Stimulated activated CD4-positive, alpha-beta T cell treated with anti-CD3 and anti-CD28 coated beads, Interleukin-15, amount 100 ng/mL, for 48 hours (primary cell): Measurements from ENCODE around the gene PLAC8.

Experiments used
- DNase-seq, 2 donors: peaks; one replicate each; pipeline ENCODE4 v3.0.0-alpha.2; 2020; ENCODE audit warnings: low read depth in 2 of 2

The PLAC8 gene, protein sequence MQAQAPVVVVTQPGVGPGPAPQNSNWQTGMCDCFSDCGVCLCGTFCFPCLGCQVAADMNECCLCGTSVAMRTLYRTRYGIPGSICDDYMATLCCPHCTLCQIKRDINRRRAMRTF

DNA sequence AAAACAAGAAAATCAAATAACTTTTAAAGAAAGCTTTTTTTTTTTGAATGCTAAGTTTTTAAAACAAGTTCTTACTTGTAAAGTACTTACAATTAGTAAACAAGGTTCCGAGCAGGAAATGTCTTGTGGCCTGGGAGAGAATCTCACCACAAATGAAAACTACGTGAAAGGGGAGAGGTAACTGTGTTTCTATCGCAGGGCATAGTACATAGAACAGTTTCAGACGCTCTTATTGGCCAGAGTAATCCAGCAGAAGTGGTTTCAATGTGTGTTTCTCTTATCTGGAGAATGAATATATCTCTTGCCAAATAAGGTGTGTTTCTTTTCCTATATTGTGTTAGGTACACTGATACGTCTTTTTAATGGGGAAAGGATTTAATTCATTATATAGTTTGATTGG is at the start of gene PLAC8:
TSS of gene PLAC8 (minus strand) at position 154 of the 400 bp plus-strand sequence. CDS start 6,808 bp downstream, outside the sequence.
- DNase-seq, result no peak

DNA sequence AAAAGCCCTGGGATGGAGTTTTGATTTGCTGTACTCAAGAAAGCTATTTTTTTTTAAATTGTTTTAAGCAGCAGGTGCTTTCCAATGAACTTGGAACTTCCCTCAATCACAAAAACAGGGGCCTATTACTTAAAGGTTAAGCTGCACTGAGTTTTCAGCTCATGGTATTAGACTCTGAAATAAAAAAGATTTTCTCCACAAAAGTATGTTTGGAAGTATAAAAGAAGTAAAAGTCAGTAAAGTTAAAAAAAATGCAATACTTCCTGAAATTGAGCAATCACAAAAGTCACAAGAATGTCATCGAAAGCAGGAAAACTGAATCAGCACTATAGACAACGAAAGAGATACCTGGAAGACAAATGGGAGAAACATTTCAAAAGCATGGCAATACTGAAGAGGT is 38.9 kb upstream of the PLAC8 start:
- no peak for DNase-seq

DNA sequence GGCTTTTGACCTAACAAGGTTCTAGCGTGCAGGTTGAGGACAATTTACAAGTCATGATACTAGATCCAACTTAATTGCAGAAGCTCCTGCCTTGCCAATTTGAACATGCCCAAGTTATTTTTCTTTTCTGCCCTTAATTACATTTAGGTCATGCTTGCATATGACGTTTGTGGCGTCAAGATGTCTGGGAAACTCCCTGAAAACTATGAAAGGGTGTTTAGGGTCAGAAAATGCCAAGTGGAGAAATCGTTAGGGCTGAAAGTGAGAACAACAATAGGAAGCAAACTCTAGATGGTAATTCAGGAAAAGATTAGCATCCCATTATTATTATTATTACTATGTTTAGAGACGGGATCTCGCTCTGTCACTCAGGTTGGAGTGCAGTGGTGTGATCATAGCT is 38.2 kb upstream of the PLAC8 start:
- DNase-seq, result no peak

DNA sequence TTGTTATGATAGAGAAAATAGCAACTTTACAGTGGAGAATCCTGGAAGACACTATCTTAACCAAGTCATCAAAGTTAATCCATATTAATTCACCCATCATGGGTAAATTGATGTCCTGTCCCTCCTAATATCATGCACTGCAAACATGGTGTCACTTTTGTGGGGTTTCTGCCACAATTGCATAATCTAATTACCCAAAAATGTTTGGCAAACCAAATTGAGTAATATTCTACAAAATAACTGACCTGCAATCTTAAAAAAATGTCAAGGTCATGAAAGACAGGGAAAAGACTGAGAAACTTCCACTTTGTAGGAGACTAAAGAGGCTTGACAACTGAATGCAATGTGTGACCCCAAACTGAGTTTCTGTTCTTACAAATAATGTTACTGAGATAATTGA is 37.1 kb upstream of the PLAC8 start:
- DNase-seq, result no peak

DNA sequence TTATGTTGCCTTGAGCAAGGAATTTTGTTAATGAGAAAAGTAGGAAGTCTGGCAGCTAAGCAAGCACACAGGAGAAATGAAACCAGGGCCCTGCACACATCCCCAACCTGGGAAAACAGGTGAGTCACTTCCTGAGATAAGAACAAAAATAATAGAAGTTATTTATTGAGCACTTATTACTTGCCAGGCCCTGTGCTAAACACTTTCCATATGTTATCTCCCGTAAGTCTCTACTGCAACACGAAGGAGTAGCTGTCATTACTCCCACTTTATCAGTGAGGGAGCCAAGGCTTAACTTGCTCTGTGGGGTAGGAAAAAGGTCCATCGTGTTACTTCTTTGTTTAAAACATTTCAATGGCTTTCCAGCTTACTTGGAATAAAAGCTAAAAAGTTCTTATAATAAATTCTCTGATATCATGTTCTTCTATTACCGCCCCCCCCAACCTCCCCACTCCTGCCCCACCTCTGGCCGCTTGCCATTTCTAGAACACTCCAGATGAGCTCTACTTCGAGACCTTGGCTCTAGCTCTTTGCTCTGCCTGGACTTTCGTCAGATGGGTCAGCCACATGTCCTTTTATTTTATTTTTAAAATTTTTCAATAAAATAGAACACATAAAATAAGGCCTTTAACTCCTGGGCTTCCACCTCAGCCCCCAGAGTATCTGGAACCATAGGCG is 36.3 kb upstream of the PLAC8 start:
- no peak for DNase-seq

DNA sequence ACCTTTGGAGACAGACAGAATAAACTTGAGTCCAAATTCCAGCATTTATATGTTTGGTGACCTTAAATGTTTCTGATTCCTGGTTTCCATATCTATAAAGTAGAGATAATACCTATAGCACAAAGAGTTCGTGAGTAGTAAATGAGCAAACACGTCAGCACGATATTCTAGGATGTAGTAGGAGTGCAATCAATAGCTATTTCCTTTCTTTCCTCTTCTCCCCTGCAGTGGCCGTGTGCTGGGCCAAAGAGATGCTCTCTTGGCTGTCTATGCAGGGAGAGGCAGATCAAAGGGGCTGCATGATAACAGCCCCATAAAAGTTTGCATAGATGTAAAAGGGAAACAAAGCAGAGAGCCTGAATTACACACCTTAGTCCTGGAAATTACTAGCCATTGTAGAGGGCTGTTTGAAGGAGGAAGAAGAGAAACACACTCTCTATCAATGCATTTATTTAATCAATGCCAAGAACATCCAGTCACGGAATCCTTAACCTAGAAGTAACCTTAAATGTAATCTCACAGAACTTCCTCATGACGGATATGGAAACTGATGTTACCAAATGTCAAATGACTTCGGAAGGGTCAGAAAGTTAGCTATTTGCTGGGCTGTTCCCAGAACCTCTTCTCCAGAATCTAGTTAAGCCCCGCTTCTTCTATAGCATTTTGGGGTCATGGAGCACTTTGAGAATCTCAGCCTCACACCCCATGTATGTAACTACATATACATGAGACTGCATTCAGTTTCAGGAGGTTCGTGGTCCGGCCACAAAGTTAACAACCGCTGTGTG is 35.5 kb upstream of the PLAC8 start:
- no peak for DNase-seq

DNA sequence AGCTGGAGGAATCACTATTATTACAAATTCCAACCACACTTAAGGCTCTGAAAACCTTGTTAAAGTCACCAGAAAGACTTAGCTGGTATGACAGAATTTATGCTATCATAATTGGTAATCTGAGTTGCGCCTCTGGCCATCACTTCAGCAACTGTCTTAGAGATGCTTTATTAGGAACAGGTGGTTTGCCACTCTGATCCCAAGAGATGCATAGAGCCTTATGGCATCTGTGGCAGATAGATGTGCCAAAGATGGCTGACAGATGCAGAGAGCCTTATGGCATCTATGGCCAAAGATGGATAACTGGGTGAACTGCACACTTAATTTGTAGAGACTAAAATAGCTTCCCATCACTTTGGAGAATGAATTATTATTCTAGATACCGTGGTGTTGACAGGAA is 32.3 kb upstream of the PLAC8 start:
- DNase-seq, result no peak

DNA sequence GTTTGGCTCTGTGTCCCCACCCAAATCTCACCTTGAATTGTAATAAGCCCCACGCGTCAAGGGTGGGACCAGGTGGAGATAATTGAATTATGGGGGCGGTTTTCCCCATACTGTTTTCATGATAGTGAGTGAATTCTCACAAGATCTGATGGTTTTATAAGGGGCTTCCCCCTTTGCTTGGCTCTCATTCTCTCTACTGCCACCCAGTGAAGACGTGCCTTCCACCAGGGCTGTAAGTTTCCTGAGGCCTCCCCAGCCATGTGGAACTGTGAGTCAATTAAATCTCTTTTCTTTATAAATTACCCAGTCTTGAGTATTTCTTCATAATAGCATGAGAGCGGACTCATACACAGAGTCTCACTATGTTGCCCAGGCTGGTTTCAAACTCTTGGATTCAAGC is 31.2 kb upstream of the PLAC8 start:
- DNase-seq, result peak; percentile 21 to 24

DNA sequence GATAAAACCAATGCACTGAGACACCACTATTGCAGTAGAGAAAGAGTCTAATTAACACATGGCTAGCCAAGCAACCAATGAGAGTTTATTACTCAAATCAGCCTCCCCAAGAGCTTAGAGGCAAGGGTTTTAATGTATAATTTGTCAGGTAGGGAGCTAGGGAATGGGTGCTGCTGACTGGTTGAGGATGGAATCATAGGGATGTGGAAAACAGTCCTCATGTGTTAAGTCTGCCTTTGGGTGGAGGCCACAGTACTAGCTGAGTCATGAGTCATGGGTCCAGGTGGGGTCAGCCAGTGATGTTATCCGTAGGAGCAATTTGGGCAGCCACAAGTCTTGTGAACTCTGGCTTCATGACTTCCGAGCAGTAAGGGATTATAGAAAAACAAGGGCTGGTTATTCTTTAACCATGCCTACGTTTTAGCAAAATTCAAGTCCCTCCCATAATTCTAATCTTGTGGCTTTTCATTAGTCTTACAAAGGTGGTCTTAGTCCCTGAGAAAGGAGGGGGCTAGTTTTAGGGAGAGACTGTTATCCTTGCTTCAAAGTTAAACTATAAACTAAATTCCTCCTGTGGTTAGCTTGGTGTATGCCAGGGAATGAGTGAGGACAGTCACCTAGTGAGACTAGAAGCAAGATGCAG is 25.1 kb upstream of the PLAC8 start:
- DNase-seq, result no peak

DNA sequence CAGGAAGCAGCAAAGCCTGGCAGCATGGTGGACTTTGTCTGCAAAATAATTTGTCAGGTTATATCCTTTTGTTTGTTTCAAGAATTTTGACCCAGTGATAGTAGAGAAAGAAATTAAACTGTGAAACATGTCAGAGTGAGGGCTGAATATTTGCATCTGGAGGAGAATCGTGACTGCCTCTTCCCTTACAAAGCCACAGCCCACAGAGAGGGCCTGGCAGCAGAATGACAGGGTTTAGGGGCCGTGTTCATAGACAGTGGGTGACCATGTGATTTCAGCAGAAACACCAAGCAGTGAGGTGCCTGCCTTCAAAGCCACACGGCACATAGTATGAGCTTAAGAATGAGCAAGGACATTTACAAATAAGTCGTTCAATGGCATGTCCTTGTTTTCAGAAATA is 24.4 kb upstream of the PLAC8 start:
- DNase-seq, result peak in 1 of 2 donors; percentile 1

DNA sequence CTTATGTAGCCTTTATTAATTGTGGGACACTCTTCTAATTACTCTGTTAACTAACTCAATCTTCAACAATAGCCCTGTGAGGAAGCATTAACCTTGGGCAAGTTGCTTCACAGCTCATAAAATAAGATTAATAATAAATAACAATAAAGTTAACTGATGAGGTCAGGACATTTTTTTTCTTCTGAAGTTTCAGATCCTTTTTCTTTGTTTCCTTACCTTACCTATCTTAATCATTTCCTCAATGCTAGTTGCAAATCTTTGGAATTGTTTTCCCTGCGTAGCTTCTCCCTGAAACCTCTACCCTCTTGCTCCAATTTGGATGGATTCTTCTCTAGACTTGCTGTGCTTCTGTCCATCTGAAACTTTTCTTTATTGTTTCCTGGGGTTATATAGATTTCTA is 17.5 kb upstream of the PLAC8 start:
- DNase-seq, result no peak

DNA sequence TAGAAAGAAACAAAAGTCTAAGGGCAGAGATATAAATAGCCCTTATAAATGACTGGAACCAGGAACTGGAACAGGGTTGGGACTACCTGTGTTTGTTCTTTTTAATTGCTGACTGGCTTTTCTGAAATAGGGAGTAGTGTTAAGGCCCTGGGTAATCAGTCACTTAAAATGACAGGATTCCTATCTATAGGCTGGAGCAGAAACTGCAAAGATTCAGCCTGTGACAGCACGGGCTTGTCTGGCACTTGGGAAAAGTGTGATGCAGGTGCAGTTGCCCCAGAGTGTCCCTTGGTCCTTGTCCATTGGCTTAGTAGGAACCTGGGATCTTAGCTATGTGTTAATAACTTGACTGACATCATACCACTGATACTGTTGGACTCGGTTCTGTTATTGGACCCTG is 14.7 kb upstream of the PLAC8 start:
- DNase-seq, result no peak

DNA sequence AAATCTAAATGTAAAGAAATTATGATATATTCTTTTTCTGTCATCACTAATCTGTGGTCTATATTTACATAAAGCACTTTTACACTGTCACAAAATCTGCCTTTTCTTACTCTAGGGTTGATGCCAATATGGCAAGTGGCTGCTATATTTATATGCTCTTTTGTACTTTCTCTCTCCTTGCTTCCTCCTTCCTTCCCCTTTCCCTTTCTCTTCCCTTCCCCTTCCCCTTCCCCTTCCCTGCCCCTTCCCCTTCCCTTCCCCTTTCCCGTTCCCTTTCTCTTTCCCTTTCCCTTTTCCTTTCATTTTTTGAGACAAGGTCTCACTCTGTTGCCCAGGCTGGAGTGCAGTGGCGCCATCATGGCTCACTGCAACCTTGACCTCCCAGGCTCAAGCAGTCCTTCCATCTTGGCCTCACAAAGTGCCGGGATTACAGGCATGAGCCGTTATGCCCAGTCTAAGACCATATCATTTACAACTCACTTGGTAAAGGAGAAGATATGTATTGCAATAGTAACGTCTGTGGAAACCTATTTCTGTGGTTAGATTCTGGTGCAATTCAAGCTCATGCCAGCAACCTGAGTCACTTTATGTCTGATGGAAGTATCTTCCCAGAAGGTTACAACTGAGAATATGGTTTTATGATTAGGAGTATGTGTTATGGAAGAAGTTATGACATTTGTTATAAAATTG is 13.9 kb upstream of the PLAC8 start:
- no peak for DNase-seq

DNA sequence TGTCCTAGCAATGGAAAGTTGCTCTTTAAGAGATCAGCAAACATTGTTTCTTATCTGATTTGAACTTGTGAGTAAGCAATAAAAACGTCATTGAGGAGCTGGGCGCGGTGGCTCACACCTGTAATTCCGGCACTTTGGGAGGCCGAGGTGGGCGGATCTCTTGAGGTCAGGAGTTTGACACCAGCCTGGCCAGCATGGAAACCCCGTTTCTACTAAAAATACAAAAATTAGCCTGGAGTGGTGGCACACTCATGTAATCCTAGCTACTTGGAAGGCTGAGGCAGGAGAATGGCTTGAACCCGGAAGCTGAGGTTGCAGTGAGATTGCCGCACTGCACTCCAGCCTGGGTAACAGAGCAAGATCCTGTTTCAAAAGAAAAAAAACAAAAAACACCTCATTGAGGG is 11.2 kb upstream of the PLAC8 start:
- peak in 1 of 2 donors; percentile 35 for DNase-seq

DNA sequence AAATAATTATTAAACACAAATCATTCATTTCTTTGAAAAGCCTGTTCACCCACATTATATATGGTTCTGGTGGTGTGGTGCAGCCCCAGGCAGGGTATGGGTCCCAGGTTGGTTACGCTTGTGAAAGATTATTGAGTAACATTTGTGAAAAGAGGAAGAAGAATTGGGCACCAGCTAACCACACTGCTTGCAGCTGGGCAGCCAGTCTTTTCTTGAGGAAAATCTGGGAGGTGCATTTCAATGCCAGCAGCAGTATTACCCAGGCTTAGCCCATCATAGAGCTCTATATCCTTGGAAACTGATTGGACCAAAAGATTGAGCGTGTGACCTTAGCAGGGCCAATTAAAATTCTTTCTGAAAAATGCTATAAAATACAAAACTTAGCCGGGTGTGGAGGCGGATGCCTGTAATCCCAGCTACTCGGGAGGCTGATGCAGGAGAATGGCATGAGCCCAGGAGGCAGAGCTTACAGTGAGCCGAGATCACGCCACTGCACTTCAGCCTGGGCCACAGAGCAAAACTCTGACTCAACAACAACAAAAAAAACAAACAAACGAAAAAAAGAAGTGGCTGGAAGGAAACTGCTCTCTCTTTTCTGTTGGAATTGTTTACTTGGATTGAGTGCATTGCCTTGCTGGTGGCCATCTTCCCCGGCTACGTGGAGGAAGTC is 9.7 kb upstream of the PLAC8 start:
- no peak for DNase-seq

DNA sequence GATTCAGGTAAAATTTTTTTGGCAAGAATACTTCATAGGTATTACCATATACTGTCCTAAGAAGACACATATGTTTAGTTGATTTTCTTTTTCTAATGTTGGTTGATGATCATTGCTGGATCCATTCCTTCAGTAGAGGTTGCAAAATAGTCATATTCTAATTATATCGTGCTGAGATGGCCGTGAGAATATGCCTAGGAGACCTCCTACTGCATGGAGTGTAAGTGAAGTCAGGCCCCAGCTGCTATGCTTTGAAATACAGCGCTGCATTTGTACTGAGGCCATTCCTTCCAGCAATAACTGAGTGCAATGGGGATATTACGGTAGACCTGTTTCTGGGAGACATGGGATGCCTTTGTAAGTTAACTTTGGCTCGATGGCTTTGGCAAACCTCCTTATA is 6.7 kb upstream of the PLAC8 start:
- no peak for DNase-seq

DNA sequence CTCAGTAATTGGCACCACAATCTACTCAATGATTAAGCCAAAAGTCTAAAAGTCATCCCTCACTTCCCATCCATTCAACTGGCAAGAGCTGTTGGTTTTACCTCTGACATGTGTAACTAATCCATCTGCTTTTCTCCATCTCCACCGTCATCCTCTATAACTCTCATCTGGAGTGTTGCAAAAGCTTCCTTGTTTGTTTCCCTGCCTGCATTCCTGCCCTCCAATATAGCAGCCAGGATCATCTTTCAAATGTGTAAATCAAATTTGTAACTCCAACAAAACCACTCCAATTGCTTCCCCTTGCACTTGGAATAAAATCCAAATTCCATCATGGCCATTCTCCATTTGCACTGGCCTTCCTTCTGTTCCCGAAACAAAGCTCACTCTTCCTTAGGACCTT is 4.3 kb upstream of the PLAC8 start:
- no peak for DNase-seq

DNA sequence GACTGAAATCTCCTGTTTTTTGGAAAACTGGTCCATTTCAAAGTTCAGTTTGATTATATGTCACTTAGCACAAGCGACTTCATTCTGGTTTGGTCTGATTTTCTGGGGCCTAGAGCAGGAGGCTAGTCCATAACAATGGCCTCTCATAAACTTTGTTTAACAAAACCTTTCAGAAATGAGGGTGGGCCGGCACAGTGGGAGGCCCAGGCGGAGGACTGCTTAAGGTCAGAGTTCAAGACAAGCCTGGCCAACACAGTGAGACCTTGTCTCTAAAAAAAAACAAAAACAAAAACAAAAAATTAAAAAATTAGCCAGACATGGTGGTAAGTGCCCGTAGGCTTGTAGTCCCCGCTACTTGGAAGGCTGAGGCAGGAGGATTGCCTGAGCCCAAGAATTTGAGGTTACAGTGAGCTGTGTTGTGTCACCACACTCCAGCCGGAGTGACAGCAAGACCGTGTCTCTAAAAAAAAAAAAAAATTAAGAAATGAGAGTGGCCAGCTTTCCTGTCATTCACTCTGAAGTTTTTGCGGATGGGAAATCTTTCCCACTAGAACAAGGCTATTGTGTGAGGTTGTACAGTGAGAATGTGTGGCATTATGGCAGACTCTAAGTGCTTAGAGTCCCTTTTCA is 1.2 kb upstream of the PLAC8 start:
- no peak for DNase-seq

DNA sequence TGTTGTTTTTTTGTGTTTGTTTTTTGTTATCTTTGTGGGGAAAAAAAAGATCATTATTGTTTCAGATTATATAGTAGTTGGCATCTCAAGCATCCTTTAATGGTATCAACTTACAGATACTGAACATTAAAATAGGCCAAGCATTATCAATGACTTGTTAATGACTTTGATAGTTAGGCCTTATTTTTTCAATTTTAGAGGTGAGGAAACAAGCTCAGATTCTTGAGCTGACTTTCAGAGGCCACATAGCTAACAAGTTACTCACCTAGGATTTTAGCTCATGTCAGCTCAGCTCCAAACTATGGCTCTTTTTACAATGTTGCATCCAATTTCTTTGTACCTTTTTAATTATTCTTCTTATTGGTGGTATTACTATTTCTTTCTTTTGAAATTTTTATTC is 471 bp upstream of the PLAC8 start:
- no peak for DNase-seq

DNA sequence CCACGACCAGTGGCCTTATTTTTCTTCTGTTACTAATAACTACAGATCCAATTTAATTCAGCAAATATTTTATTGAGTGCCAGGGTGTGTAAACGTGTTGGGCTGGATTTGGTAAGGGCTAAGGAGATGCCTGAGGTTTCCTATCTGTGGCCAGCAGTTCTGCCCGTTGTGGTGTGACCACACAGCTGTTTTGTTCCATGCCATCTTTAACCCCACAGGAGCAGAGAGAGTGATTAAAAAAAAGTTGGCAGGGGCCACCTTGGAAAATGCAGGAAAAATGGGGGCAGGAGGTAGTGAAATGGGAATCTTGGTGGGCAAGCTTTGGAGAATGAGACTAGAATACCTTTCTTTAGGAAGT is 1.1 kb downstream of the PLAC8 start:
- no peak for DNase-seq
